ENCODE measurements around the gene ZFYVE28.

ZFYVE28 gene

DNA sequence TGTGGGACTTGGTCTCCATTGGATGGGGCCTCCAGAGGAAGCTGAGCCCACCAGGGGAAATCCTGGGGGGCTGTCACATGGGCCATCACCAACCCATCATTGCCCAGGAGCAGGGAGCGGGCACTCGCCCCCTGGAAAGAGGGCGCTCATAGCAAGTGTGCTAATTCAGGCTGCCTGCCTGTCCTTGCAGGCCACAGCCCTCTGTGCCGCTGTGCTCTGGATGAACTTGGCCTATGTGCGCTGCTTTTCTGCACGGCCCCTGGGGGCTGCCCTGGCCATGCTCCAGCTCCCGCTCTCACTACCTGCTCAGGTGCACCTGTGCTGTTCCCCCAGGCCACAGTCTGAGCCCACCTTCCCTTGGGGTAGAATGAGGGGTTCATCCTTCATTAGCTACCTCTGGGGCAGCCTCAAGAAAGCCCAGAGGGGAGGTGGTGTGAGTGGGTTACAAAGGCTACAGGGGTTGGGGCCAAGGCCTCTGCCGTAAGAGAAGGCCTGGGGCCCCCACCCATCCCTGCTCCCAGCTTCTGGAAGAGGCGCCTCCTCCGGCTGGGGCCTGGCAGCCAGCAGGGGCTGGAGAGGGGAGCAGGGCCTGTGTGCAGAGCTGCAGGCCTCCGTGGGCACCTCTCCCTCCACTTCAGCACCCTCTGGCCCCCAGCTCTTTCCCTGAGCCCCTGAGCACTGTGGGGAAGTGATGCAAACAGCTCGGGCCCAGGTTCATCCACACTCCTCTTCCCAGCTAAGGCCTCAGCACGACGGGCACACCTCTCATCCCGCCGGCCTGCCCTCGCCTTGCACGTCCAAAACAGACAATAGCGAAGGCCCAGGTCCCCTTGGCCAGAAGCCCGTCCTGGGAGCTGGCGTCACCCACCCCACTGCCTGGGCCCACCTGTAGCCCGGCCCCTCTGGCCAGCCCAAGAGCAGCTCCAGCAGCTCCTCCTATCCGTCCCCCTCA, 9.2 kb upstream of the ZFYVE28 start:
- no peak for DNase-seq

DNA sequence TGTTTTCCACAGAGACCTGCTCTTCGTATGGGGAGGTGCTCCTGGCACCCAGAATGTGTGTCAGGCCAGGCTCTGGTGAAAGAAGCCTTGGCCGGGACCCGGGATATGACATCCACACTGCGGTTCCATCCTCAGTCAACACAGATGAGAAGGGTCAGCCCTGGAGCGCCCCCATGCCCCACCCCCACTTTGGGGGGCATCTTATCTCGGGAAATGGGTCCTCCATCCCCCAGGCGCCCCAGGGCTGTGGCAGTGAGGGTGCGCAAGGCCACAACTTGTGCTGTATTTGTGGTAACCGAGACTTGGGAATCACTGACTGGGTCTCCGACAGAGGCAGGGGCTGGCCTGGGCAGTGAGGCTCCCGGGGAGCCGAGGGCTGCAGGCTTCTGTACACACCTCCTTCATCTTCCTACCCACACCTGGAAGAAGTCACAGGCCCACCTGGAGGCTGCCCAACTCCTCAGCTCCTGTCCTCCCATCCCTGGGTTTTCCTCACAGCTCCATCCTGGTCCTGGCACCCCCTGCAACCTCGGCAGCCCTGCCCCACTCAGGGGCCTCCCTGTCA, 8.3 kb upstream of the ZFYVE28 start:
- no peak for DNase-seq

- DNase-seq: no peak
These were observed 7.6 kb upstream of the ZFYVE28 start for GRCh38 chr4:2426069-2426397.

DNA sequence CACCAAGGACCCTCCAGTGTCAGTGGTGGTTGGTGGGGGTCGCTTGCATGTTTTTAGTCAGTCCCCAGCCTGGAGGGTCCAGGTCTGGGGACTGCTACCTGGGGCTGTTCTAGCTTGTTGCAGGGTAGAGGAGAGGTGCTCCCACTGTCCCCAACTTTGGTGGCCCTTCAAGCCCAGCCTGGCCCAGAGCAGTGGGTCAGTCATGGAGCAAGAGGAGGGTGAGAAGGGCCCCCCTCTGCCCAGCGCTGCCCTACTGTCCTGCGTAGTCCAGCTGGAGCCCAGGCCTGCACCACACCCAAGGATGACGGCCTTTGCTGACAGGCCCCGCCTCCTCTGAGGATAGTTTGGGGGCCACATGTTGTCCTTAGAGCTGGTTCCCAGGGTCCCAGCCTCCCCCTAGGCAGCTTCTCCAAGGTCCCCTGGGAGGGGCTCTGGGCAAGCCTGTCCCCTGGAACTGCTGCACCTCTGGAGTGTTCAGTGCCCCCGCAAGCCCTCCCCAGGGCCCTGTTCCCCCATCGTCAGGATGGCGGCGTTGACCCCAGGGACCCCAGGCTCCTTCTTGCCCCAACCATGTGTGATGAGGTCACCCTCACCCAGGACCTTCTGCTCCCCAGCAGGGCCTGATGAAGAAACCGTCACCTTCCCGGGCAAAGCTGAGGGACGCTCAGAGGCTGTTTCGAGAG, 7.1 kb upstream of the ZFYVE28 start:
- no peak for DNase-seq

DNA sequence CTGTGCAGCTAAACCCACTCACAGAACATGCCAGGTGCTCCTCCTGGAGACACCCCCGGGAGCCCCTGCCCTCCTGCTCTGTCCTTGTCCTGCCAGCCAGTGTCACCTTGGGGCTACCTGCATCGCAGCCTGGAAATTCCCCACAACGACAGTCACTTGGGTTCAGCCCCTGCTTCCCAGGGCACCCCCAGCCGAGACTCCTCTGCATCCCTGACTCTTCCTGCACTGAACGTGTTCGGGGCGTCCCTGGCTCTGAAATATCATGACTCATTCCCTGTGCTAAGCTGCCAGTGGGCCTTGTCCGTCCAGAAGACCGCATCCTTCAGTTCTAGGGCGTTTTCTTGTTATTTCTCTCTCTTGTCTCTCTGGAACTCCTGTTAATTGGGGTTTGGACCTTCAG, 6.1 kb upstream of the ZFYVE28 start:
- DNase-seq: no peak

GRCh38 chr4:2423695-2424094, 5.2 kb upstream of the ZFYVE28 start:
- DNase-seq: no peak

GRCh38 chr4:2423066-2423465, 4.6 kb upstream of the ZFYVE28 start:
- no peak for DNase-seq

GRCh38 chr4:2421928-2422327, 3.5 kb upstream of the ZFYVE28 start:
- no peak for DNase-seq

GRCh38 chr4:2419814-2420213, 1.4 kb upstream of the ZFYVE28 start:
- no peak for DNase-seq

- DNase-seq: peak; percentile 96
These were observed 466 bp upstream of the ZFYVE28 start, which contains the start of gene CFAP99 for GRCh38 chr4:2418650-2419571. CFAP99 (plus strand) TSS chr4:2418955.

DNA sequence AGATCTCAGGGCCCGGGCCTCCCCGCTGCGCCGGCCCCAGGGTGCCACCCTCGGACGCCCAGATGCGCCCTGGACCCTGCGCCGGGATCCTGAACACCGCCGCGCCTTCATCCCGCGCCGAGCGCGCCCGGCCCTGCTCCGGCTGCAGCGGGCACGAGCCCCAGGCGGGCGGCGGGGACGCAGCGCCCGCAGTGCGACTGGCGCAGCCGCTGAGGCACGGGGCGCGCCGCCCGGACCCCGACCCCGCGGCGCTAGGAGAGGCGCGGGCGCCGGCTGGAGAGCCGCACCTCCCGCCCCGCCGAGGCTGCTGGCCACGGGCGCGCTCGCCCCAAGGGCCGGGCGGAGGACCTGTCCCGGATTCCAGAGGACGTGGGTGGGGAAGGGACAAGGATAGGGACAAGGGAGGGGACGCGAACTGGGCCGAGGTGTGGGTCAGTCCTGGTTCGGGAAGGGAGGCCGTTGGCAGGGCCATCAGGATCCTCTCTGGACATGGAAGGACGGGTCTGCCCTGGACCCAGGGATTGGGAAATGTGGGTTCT, 1.1 kb downstream of the ZFYVE28 start:
- no peak for DNase-seq

DNA sequence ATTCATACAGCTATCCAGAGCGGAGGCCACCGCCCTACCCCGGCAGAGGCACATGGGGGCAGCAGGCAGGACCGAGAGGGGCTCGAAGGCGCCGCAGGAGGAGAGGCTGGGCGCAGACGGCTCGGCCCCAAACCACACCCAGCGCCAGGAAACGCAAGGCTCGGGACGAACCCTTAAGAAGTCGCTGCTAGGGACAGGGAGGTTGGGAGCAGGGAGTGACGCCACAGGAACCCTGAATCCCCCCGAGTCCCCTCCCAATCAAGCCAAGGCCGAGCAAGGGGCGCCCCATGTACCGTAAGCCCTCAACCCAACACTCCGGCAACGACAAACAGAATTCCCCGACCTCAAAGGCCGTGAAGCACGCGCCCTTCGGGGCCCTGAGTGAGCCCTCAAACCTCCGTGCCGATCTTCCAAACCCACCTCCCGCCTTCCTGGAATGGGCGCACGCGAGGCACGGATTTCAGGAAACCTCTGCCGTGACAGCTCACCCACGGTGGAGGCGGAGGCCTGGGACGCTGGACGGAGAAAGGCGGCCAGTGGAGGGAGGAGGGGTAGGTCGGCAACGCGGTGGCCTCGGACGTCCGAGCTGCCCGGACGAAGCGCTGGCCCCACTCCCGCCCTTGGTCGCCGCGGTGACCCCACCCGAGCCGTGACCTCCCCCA, 1.8 kb downstream of the ZFYVE28 start:
- DNase-seq: peak; percentile 12

DNA sequence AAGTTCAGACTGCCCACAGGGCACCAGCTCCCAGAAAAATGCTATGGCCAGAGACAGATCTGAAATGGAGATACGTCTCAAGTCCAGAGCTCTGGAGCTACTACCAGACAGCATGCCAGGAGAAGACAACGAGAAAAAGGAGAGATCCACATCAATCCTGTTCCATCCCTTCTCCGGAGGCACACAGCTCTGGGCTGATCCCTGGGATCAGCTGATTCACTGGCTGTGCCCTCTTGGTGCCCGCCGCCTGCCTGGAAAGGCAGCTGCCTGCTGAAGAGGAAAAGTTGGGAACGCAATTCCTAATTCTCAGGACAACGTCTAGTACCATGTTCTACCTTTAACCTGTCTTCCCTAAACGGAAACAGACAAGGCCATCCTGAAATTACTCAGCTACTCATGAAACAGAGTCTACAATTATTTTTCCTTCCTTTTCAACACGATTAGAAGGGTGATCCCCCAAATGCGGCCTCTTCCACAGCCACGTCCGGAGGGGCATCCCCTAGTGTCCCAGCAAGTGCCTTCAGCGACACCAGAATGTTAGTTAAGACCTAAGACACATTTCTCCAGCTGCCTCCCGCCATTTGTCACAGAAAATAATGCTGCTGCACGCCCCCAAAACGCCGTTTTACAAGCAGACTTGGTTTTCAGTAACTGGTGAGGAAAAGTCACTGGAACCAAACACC, 2.4 kb downstream of the ZFYVE28 start:
- DNase-seq: no peak

GRCh38 chr4:2415213-2415612, 3.2 kb downstream of the ZFYVE28 start:
- no peak for DNase-seq

- no peak for DNase-seq
These were observed 4.4 kb downstream of the ZFYVE28 start for GRCh38 chr4:2413821-2414610.

GRCh38 chr4:2412885-2413716, 5.3 kb downstream of the ZFYVE28 start:
- peak; percentile 85 for DNase-seq

GRCh38 chr4:2412534-2412884, 5.9 kb downstream of the ZFYVE28 start:
- DNase-seq: peak; percentile 56

- no peak for DNase-seq
These were observed 6.5 kb downstream of the ZFYVE28 start for GRCh38 chr4:2411786-2412510.

DNA sequence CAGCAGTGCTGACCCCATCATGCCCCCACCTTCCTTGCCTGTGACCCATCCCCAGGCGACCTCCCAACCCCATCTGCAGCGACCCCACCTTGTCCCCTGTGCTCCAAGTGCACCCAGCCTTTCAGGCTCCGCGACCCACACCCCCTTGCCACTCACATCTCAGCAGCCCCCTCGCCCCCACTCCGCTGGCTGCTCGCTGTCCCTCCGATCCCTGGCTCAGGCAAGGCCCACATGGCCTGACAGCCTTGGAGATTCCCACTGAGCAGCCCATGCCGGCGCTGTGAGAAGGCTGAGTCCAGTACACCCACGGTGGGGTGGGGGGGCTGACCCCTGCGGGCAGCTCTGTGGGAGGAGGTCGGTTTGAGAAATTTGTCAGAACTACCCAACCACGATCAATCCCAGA, 9.1 kb downstream of the ZFYVE28 start:
- DNase-seq: no peak

Data from hematopoietic multipotent progenitor cell treated with erythropoietin and hydrocortisone succinate and interleukin-3 and kit ligand, for 8 days (in vitro differentiated cells).